ACHN (cell line): ENCODE measurements around the gene ZSCAN5A.
"Not testable (repeated sequence)": the region's sequence is repeated elsewhere in the genome, so short reads cannot be mapped to it uniquely, and the experiment has no call there.

ENCODE experiments used
- DNase-seq: peaks from one replicate; pipeline ENCODE4 v3.0.0-alpha.2; 2015
- in situ Hi-C: cut with HindIII; loops from 2 replicates; pipeline ENCODE4 v1.10.0; 2017; ENCODE audit warnings: low sequenced_read_pairs, low pct_ligation_motif_present, low pct_unique_long_range_greater_than_20kb

The ZSCAN5A gene

DNA sequence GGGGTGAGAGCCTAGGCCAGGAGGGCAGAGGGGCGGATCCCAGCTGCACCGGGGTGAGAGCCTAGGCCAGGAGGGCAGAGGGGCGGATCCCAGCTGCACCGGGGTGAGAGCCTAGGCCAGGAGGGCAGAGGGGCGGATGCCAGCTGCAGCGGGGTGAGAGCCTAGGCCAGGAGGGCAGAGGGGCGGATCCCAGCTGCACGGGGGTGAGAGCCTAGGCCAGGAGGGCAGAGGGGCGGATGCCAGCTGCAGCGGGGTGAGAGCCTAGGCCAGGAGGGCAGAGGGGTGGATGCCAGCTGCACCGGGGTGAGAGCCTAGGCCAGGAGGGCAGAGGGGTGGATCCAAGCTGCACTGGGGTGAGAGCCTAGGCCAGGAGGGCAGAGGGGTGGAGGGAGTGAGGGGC is 138.3 kb downstream of the ZSCAN5A start:
- DNase-seq, in situ Hi-C loops: not testable (repeated sequence)

DNA sequence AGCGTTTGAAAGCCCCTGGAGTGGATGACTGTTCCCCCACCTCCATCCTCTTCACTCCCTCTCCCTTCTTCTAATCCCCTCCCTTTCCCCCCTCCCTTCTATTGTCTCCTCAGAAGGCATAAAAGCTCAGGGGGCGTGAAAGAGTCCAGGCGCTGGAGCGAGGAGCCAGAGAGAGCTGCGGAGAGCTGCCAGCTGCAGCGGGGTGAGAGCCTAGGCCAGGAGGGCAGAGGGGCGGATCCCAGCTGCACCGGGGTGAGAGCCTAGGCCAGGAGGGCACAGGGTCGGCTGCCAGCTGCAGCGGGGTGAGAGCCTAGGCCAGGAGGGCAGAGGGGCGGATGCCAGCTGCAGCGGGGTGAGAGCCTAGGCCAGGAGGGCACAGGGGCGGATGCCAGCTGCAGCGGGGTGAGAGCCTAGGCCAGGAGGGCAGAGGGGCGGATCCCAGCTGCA is 138.8 kb downstream of the ZSCAN5A start, which contains the start of gene GALP:
Gene GALP (plus strand): TSS at position 148 of the 447 bp plus-strand sequence. CDS start 1,101 bp downstream, outside the sequence.
- in situ Hi-C loops, DNase-seq: not testable (repeated sequence)

DNA sequence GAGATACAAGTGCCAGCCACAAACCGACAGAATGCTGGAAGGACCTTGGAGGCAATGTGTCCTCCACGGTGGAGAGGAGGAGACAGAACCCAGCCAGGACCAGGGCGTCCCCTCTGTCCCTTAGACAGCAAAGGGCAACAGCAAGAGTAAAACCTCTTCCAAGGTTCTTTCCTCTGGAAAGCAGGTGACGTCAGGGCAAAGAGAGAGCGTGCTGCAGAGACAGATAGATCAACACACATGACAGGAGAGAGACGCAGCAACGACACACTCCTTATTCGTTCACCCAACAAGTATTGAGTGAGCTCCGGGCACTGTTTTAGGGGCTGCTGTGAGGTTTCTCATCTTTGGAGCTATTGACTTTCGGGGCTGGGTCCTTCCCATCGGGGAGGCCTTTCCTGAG is 140.1 kb downstream of the ZSCAN5A start:
- in situ Hi-C loops, result no loop called here
- DNase-seq, result no peak

DNA sequence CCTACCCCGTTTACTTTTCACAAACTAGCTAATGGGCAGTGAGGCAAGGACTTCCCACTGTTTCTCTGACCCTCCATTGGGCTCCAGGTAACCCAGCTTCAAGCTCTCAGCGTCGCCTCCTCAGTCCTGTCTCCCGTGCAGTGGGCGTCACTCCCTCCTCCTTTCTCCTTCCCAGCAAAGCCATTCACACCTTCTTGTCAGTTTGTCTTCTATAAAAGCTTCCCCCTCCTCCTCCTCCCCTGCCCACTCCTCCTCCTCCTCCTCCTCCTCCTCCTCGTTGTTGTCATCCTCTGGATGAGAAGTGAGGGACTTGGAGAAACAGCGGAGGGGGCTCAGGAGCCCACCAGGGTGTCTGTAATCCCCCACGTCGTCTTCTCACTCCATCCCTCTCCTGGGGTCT is 140.6 kb downstream of the ZSCAN5A start:
- DNase-seq, result no peak
- in situ Hi-C loops, result no loop called here
